ENCODE data around the gene CD96.

Gene CD96

GRCh38 chr3:111701292-111701906 is 159.4 kb downstream of the CD96 start:
- no peak for TF ChIP-seq SPI1 (IDR thresholded peaks at IDR 0.05; ENCODE audit: borderline replicate concordance, low read depth)
- H3K27ac ChIP-seq (replicated peaks): no peak overlapping the region
- peaks cover 2% of the 10 kb centered on the region for H3K27me3 ChIP-seq (ENCODE audit: insufficient read depth, poor library complexity, severe bottlenecking)
- H3K4me3 ChIP-seq (replicated peaks; ENCODE audit: insufficient read depth, low read length): no peak overlapping the region
- no peak for DNase-seq (ENCODE audit: low read depth in 1 of 2, low spot score in 1 of 2)

All from HL-60 (cell line).